Activated CD8-positive, alpha-beta T cell treated with anti-CD3 and anti-CD28 coated beads for 36 hours (primary cell): ENCODE data around the gene TMOD2. TPM values are rescaled to one million over a fixed set of nuclear protein-coding genes. Genes with fewer than 3 reads are reported as not detected.
A peak's percentile ranks its signal among the peaks of the same experiment; 100 is the strongest.
"Not testable (repeated sequence)": the region's sequence is repeated elsewhere in the genome, so short reads cannot be mapped to it uniquely, and the experiment has no call there.

Source experiments
- ATAC-seq: fragments of 200-7000 bp; cut with Tn5 transposase; one replicate; pipeline ENCODE4 v1.10.0; 2021; ENCODE audit warnings: mild to moderate bottlenecking, moderate library complexity
- CTCF ChIA-PET: fragments of 350-600 bp; sonication (Branson Sonifier 250); formaldehyde crosslinking; loops from one replicate; lab custom pipeline; 2021; ENCODE audit warnings: antibody characterized with exemption; lab: Charles Lee
- POLR2A ChIA-PET: fragments of 350-600 bp; sonication (Branson Sonifier 250); formaldehyde crosslinking; loops from one replicate; lab custom pipeline; 2021; ENCODE audit warnings: antibody characterized with exemption; lab: Charles Lee
- DNase-seq: peaks from one replicate; pipeline ENCODE4 v3.0.0-alpha.2; 2020
- H3K27ac Mint-ChIP-seq: one replicate; pipeline ENCODE4 v1.8.0; 2021; ENCODE audit warnings: mild to moderate bottlenecking, mixed read lengths
- H3K27me3 Mint-ChIP-seq: one replicate; pipeline ENCODE4 v1.8.0; 2021; ENCODE audit warnings: mixed read lengths
- H3K36me3 Mint-ChIP-seq: one replicate; pipeline ENCODE4 v1.8.0; 2021; ENCODE audit warnings: low read depth, mixed read lengths
- H3K4me1 Mint-ChIP-seq: one replicate; pipeline ENCODE4 v1.8.0; 2021; ENCODE audit warnings: low read depth, mixed read lengths
- H3K4me3 Mint-ChIP-seq: one replicate; pipeline ENCODE4 v1.8.0; 2021; ENCODE audit warnings: mild to moderate bottlenecking, moderate library complexity, mixed read lengths
- H3K9me3 Mint-ChIP-seq: one replicate; pipeline ENCODE4 v1.8.0; 2021; ENCODE audit warnings: mixed read lengths
- intact Hi-C: fragments of 100-400 bp; cut with micrococcal nuclease; formaldehyde crosslinking; loops from one replicate; pipeline ENCODE4 v1.10.0; 2022
- total RNA-seq, 2 experiments: library from RNA; stranded (reverse); gene quantifications; one replicate each; pipeline ENCODE4 v1.2.3, GENCODE V29; 2021
- TF ChIP-seq, protein P1 (sequence below): fragments of 200-600 bp; IDR thresholded peaks from one replicate; pipeline ENCODE4 v1.8.0; 2022; ENCODE audit warnings: antibody characterized with exemption, mild to moderate bottlenecking

The TMOD2 gene
- total RNA-seq, 2 experiments from 2014 or later, result 4.8 to 7.0 TPM

DNA sequence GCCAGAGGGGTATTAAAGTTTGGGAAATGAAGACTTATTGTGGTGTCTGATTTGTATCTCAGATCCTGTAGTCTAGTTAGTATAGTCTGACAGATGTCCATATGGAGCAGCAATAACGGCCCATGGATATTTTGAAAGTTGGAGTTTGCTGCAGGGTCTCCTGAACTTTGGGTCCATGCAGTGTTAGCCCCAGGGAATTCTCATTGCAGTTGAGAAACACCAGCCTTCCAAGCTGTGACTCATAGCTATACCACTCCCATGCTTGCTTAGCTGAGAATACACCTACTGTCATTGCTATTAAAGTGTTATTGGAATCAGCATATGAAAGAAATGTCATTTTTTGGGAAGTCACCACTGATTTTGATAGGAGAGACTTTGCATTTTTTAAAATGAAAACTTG is 29.2 kb downstream of the TMOD2 start:
- DNase-seq (no peak), ATAC-seq (no peak)
- peaks cover 6% of the 10 kb centered on the region for H3K4me1 Mint-ChIP-seq
- H3K27ac Mint-ChIP-seq, result no peak overlapping the region
- H3K36me3 Mint-ChIP-seq, result peaks cover 22% of the 10 kb centered on the region
- no peaks in the 10 kb centered on the region for H3K27me3 Mint-ChIP-seq
- CTCF ChIA-PET, result interaction anchor here (0.6 to 1.3 kb wide), 3 partner anchors 78 to 289 kb away, joined by 3 to 5 read pairs (median 5); no protein-coding TSS in a partner anchor
- POLR2A ChIA-PET, result no interaction called here
- intact Hi-C loops, result loop anchor here (5.0 kb wide), 1 partner anchor 52 kb away; no protein-coding TSS in a partner anchor
- H3K4me3 Mint-ChIP-seq, result no peak overlapping the region
- H3K9me3 Mint-ChIP-seq, result no peaks in the 10 kb centered on the region
- TF ChIP-seq, protein P1, sequence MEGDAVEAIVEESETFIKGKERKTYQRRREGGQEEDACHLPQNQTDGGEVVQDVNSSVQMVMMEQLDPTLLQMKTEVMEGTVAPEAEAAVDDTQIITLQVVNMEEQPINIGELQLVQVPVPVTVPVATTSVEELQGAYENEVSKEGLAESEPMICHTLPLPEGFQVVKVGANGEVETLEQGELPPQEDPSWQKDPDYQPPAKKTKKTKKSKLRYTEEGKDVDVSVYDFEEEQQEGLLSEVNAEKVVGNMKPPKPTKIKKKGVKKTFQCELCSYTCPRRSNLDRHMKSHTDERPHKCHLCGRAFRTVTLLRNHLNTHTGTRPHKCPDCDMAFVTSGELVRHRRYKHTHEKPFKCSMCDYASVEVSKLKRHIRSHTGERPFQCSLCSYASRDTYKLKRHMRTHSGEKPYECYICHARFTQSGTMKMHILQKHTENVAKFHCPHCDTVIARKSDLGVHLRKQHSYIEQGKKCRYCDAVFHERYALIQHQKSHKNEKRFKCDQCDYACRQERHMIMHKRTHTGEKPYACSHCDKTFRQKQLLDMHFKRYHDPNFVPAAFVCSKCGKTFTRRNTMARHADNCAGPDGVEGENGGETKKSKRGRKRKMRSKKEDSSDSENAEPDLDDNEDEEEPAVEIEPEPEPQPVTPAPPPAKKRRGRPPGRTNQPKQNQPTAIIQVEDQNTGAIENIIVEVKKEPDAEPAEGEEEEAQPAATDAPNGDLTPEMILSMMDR, result no peak

DNA sequence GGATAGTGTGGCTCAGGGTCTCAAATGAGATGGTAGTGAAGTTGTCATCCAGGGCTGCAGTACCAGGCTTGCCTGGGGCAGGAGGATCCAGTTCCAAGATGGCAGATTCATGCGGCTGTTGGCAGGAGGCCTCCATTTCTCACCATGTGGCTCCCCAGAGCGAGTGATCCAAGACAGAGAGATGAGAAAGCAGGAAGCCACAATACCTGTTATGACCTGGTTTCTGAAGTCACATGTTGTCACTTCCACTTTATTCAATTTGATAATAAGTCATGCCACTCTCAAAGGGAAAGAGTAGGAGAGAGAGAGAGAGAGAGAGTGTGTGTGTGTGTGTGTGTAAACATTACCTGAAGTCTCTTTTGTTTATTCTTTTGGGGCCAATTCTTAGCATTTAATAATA is 30.1 kb downstream of the TMOD2 start:
- Mint-ChIP-seq H3K27ac (no peak overlapping the region), H3K4me3 (no peak overlapping the region)

DNA sequence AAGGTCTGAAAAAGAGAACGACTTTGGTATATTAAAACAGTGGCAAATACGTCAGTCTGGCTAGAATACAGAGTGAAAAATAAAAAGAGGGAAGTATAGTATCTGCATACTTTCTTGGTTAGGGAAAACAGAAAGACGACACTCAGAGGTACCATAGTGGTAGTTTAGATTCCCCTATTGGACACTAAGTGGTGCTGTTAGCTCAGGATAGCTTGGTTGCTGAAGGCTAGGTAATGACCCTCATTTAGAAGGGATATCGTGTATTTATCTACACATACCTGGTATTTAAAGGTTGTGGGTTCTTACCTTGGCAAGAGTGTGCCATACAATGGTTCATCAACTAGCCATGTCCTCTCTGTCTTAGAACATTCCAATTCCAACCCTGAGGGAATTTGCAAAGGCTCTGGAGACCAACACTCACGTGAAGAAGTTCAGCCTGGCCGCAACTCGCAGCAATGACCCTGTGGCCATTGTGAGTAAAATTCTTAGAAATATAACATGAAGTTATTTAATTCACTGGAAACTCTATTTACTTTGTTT is 31.0 kb downstream of the TMOD2 start:
- ChIA-PET CTCF (interaction anchor here (0.9 to 1.3 kb wide), 2 partner anchors 12 to 133 kb away, joined by 3 to 4 read pairs; no protein-coding TSS in a partner anchor), POLR2A (no interaction called here)
- TF ChIP-seq, protein P1, result peak; percentile 35
- ATAC-seq (no peak), DNase-seq (no peak)
- Mint-ChIP-seq H3K4me3 (no peak overlapping the region), H3K36me3 (peaks cover 26% of the 10 kb centered on the region), H3K27ac (no peak overlapping the region), H3K27me3 (no peaks in the 10 kb centered on the region), H3K4me1 (no peaks in the 10 kb centered on the region), H3K9me3 (no peaks in the 10 kb centered on the region)
- intact Hi-C loops, result loop anchor here (5.0 kb wide), 1 partner anchor 50 kb away; no protein-coding TSS in a partner anchor

More for the DNA sequence above, 30.1 kb downstream of the TMOD2 start:
- DNase-seq, result no peak
- POLR2A ChIA-PET, result no interaction called here
- TF ChIP-seq, protein P1, result no peak
- peaks cover 24% of the 10 kb centered on the region for H3K36me3 Mint-ChIP-seq
- no peaks in the 10 kb centered on the region for H3K4me1 Mint-ChIP-seq
- CTCF ChIA-PET, result no interaction called here
- ATAC-seq, result no peak
- H3K9me3 Mint-ChIP-seq, result no peaks in the 10 kb centered on the region
- intact Hi-C loops, result loop anchor here (5.0 kb wide), 1 partner anchor 51 kb away; no protein-coding TSS in a partner anchor
- no peaks in the 10 kb centered on the region for H3K27me3 Mint-ChIP-seq

DNA sequence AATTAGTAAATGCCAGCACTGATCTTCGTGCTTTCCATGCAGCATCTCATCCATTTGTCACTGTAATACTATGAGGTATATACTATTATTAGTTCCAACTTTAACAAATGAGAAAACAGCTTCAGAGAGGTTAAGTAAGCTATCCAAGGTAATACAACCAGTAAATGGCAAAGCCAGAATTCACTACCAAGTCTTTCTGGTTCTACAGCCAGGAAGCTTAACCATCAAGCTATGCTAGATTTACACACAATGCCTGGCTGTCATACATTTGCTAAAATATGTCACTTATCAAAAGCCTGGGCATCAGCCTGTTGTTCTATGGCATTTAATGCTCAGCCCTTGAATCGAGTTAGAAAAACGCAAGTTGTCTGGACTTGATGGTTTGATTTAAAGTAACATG is 32.6 kb downstream of the TMOD2 start:
- CTCF ChIA-PET, result interaction anchor here (1.0 kb wide), 1 partner anchor 10 kb away, joined by 3 read pairs; no protein-coding TSS in a partner anchor
- no peak overlapping the region for H3K4me3 Mint-ChIP-seq
- ATAC-seq (no peak), DNase-seq (no peak)
- intact Hi-C loops, result loop anchor here (5.0 kb wide), 1 partner anchor 48 kb away; no protein-coding TSS in a partner anchor
- H3K9me3 Mint-ChIP-seq, result no peaks in the 10 kb centered on the region
- H3K4me1 Mint-ChIP-seq, result no peaks in the 10 kb centered on the region
- TF ChIP-seq, protein P1, result no peak
- H3K27ac Mint-ChIP-seq, result no peak overlapping the region
- POLR2A ChIA-PET, result no interaction called here
- peaks cover 26% of the 10 kb centered on the region for H3K36me3 Mint-ChIP-seq
- no peaks in the 10 kb centered on the region for H3K27me3 Mint-ChIP-seq

DNA sequence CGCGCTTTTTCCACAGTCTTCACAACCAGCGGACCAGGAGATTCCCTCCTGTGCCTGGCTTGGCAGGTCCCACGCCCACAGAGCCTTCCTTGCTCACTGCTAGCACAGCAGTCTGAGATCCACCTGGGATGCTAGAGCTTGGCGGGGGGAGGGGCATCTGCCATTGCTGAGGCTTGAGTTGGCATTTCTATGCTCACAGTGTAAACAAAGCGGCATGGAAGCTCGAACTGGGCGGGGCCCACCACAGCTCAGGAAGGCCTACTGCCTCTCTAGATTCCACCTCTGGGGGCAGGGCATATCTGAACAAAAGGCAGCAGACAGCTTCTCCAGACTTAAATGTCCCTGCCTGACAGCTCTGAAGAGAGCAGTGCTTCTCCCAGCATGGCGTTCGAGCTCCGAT is 35.7 kb downstream of the TMOD2 start:
- H3K9me3 Mint-ChIP-seq, H3K27ac Mint-ChIP-seq, H3K4me1 Mint-ChIP-seq, ATAC-seq, DNase-seq, intact Hi-C loops, POLR2A ChIA-PET, H3K4me3 Mint-ChIP-seq, H3K27me3 Mint-ChIP-seq: not testable (repeated sequence)
- CTCF ChIA-PET, result interaction anchor here (3.6 kb wide), 1 partner anchor 11 kb away, joined by 17 read pairs; no protein-coding TSS in a partner anchor
- H3K36me3 Mint-ChIP-seq, result peaks cover 19% of the 10 kb centered on the region

DNA sequence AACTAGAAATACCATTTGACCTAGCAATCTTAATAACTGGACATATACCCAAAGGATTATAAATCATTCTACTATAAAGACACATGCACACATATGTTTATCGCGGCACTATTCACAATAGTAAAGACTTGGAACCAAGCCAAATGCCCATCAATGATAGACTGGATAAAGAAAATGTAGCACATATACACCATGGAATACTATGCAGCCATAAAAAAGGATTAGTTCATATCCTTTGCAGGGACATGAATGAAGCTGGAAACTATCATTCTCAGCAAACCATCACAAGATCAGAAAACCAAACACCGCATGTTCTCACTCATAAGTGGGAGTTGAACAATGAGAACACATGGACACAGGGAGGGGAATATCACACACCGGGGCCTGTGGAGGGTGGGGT is 41.1 kb downstream of the TMOD2 start:
- not testable (repeated sequence) for H3K4me1 Mint-ChIP-seq

More for the DNA sequence above, 41.1 kb downstream of the TMOD2 start:
- CTCF ChIA-PET, H3K9me3 Mint-ChIP-seq, H3K4me3 Mint-ChIP-seq, H3K27me3 Mint-ChIP-seq, ATAC-seq, H3K27ac Mint-ChIP-seq, POLR2A ChIA-PET, H3K36me3 Mint-ChIP-seq, intact Hi-C loops, DNase-seq: not testable (repeated sequence)
